ENCODE measurements around the gene HMOX1.

- TF ChIP-seq CTCF (IDR thresholded peaks at IDR 0.05) (no peak), POLR2A (IDR thresholded peaks at IDR 0.05) (no peak)
Observed at GRCh38 chr22:35379146-35379993, 1.5 kb upstream of the HMOX1 start.

All from uterus (tissue), 2 donors.